GM21423 (cell line): Measurements from ENCODE around the gene CNP.

Experiments
- ATAC-seq: cut with Tn5 transposase; IDR thresholded peaks from one replicate; pipeline ENCODE4 v1.9.1; 2021; ENCODE audit warnings: mild to moderate bottlenecking, moderate library complexity; ENCODE audit not compliant: unreplicated experiment

CNP gene

GRCh38 chr17:42026857-42027589, 60.4 kb downstream of the CNP start:
- no peak for ATAC-seq
